ENCODE data around the gene CAMK2D.

Gene CAMK2D

DNA sequence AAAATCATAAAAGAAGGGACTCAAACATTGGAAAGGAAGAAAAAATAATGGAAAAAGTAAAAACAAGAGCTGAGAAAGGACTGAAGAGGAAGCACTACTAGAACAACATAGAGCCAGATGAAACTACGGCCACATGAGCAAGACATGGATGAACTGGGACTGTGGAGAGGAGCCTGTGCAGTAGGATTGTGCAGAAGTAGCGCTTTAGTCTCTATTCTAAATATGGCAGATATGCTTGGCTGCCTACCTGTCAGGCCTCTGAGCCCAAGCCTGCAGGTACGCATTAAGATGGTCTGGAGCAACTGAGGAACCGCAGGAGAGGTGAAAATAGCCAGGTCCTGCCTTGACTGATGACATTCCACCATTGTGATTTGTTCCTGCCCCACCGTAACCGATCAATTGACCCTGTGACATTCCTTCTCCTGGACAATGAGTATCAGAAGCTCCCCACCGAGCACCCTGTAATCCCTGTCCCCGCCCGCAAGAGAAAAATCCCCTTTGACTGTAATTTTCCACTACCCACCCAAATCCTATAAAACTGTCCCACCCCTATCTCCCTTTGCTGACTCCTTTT, 154.3 kb downstream of the CAMK2D start:
- Histone ChIP-seq H3K36me3 (ENCODE audit: insufficient read depth, low read length) (no peaks in the 10 kb centered on the region), H4K20me1 (ENCODE audit: insufficient read depth, low read length) (no peaks in the 10 kb centered on the region), H3K27me3 (ENCODE audit: insufficient read depth, low read length, poor library complexity) (no peaks in the 10 kb centered on the region), H3K79me2 (ENCODE audit: insufficient read depth, low read length) (no peaks in the 10 kb centered on the region), H3K9ac (ENCODE audit: low read depth, low read length) (no peak overlapping the region), H3K4me1 (ENCODE audit: insufficient read depth, low read length) (no peaks in the 10 kb centered on the region), H3K9me3 (ENCODE audit: insufficient read depth, low read length, severe bottlenecking) (no peaks in the 10 kb centered on the region), H3K4me2 (ENCODE audit: insufficient read depth, low read length) (no peak overlapping the region), H2AFZ (ENCODE audit: low read depth, low read length) (no peak overlapping the region), H3K4me3 (ENCODE audit: low read depth in 1 of 2, low read length in 2 of 2) (no peak overlapping the region), H3K27ac (ENCODE audit: low read length) (no peak overlapping the region)
- DNase-seq (no peak), ATAC-seq (ENCODE audit: insufficient read depth, low read depth) (no peak)
- TF ChIP-seq, protein P1, sequence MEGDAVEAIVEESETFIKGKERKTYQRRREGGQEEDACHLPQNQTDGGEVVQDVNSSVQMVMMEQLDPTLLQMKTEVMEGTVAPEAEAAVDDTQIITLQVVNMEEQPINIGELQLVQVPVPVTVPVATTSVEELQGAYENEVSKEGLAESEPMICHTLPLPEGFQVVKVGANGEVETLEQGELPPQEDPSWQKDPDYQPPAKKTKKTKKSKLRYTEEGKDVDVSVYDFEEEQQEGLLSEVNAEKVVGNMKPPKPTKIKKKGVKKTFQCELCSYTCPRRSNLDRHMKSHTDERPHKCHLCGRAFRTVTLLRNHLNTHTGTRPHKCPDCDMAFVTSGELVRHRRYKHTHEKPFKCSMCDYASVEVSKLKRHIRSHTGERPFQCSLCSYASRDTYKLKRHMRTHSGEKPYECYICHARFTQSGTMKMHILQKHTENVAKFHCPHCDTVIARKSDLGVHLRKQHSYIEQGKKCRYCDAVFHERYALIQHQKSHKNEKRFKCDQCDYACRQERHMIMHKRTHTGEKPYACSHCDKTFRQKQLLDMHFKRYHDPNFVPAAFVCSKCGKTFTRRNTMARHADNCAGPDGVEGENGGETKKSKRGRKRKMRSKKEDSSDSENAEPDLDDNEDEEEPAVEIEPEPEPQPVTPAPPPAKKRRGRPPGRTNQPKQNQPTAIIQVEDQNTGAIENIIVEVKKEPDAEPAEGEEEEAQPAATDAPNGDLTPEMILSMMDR (IDR thresholded peaks at IDR 0.05; ENCODE audit: borderline replicate concordance, extremely low read depth, low read length, poor library complexity, severe bottlenecking), result no peak
- no peak for TF ChIP-seq EZH2 (IDR thresholded peaks at IDR 0.05; ENCODE audit: borderline replicate concordance, low read depth, low read length, severe bottlenecking)

DNA sequence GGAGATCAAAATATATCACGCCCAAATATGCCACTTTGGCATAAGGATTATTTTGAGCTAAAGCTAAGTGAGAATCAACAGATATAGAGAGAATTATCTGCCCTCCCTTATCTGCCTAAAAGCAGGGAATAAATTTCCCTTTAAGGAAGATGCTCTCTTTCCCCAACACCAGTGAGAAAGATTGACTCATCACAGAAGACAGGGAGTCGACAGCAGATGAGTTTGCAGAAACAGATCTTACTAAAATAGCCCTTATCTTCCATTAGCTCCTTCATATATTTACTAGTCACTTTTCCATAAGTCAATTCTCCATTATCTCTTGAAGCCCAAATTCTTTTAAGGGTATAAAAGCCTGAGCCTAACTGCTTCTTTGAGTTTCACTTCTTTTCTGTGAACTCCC, 156.6 kb downstream of the CAMK2D start:
- H4K20me1 ChIP-seq (ENCODE audit: insufficient read depth, low read length), result no peaks in the 10 kb centered on the region
- H3K27me3 ChIP-seq (ENCODE audit: insufficient read depth, low read length, poor library complexity), result no peaks in the 10 kb centered on the region
- no peaks in the 10 kb centered on the region for H3K36me3 ChIP-seq (ENCODE audit: insufficient read depth, low read length)
- no peak overlapping the region for H2AFZ ChIP-seq (ENCODE audit: low read depth, low read length)
- TF ChIP-seq, protein P1 (IDR thresholded peaks at IDR 0.05; ENCODE audit: borderline replicate concordance, extremely low read depth, low read length, poor library complexity, severe bottlenecking), result no peak
- no peak for TF ChIP-seq EZH2 (IDR thresholded peaks at IDR 0.05; ENCODE audit: borderline replicate concordance, low read depth, low read length, severe bottlenecking)
- no peaks in the 10 kb centered on the region for H3K79me2 ChIP-seq (ENCODE audit: insufficient read depth, low read length)
- H3K4me1 ChIP-seq (ENCODE audit: insufficient read depth, low read length), result no peaks in the 10 kb centered on the region
- H3K9me3 ChIP-seq (ENCODE audit: insufficient read depth, low read length, severe bottlenecking), result no peaks in the 10 kb centered on the region
- DNase-seq, result no peak
- no peak overlapping the region for H3K4me2 ChIP-seq (ENCODE audit: insufficient read depth, low read length)
- no peak for ATAC-seq (ENCODE audit: insufficient read depth, low read depth)
- no peak overlapping the region for H3K4me3 ChIP-seq (ENCODE audit: low read depth in 1 of 2, low read length in 2 of 2)
- H3K27ac ChIP-seq (ENCODE audit: low read length), result no peak overlapping the region
- H3K9ac ChIP-seq (ENCODE audit: low read depth, low read length), result no peak overlapping the region

DNA sequence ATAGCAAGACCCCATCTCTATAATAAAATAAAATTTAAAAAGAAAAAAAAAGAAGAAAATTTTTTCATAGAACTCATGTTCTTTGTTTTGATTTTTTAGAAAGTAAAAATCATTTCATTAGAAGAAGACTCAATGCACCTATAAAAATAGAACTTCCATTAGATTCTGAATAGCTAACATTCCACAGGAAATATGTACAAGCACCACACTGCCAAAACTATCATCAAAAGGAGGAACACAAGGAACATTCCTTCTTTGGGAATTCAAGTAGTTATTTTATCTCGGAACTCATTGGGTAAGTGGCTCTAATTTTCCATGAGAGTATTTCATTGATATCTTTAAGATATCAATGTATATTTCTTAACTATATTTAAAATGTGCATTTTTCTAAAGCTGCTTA, 157.6 kb downstream of the CAMK2D start:
- DNase-seq, result no peak

More for the DNA sequence above, 157.6 kb downstream of the CAMK2D start:
- no peak for ATAC-seq (ENCODE audit: insufficient read depth, low read depth)
- Histone ChIP-seq H4K20me1 (ENCODE audit: insufficient read depth, low read length) (no peaks in the 10 kb centered on the region), H2AFZ (ENCODE audit: low read depth, low read length) (no peak overlapping the region), H3K27me3 (ENCODE audit: insufficient read depth, low read length, poor library complexity) (no peaks in the 10 kb centered on the region), H3K27ac (ENCODE audit: low read length) (no peak overlapping the region), H3K4me2 (ENCODE audit: insufficient read depth, low read length) (no peak overlapping the region), H3K36me3 (ENCODE audit: insufficient read depth, low read length) (no peaks in the 10 kb centered on the region), H3K4me1 (ENCODE audit: insufficient read depth, low read length) (no peaks in the 10 kb centered on the region), H3K4me3 (ENCODE audit: low read depth in 1 of 2, low read length in 2 of 2) (no peak overlapping the region), H3K79me2 (ENCODE audit: insufficient read depth, low read length) (no peaks in the 10 kb centered on the region), H3K9me3 (ENCODE audit: insufficient read depth, low read length, severe bottlenecking) (no peaks in the 10 kb centered on the region), H3K9ac (ENCODE audit: low read depth, low read length) (no peak overlapping the region)
- TF ChIP-seq EZH2 (IDR thresholded peaks at IDR 0.05; ENCODE audit: borderline replicate concordance, low read depth, low read length, severe bottlenecking), result no peak
- TF ChIP-seq, protein P1 (IDR thresholded peaks at IDR 0.05; ENCODE audit: borderline replicate concordance, extremely low read depth, low read length, poor library complexity, severe bottlenecking), result no peak

Measured in DND-41 (cell line).